Amniotic epithelial cell (primary cell): ENCODE measurements around the gene SLIT3.

ENCODE experiments used
- DNase-seq: peaks from one replicate; pipeline ENCODE4 v3.0.0-alpha.2; 2010; ENCODE audit warnings: low read depth

The SLIT3 gene

GRCh38 chr5:168796000-168796399 is 504.9 kb downstream of the SLIT3 start:
- no peak for DNase-seq

GRCh38 chr5:168793841-168794837 is 506.8 kb downstream of the SLIT3 start:
- peak; percentile 81 for DNase-seq

- DNase-seq, result no peak
These were observed 508.3 kb downstream of the SLIT3 start for GRCh38 chr5:168792678-168793077.

- no peak for DNase-seq
These were observed 510.2 kb downstream of the SLIT3 start for GRCh38 chr5:168790671-168791250.

GRCh38 chr5:168790002-168790635 is 510.8 kb downstream of the SLIT3 start:
- DNase-seq, result no peak

GRCh38 chr5:168788786-168789185 is 512.2 kb downstream of the SLIT3 start:
- DNase-seq, result no peak

- no peak for DNase-seq
These were observed 512.8 kb downstream of the SLIT3 start for GRCh38 chr5:168788107-168788506.

GRCh38 chr5:168786147-168786546 is 514.8 kb downstream of the SLIT3 start:
- peak; percentile 56 for DNase-seq

- DNase-seq, result no peak
These were observed 516.5 kb downstream of the SLIT3 start for GRCh38 chr5:168784454-168784853.

GRCh38 chr5:168781941-168782571 is 518.9 kb downstream of the SLIT3 start:
- no peak for DNase-seq

- DNase-seq, result no peak
These were observed 520.1 kb downstream of the SLIT3 start for GRCh38 chr5:168780888-168781287.

GRCh38 chr5:168779333-168779732 is 521.6 kb downstream of the SLIT3 start:
- DNase-seq, result no peak

GRCh38 chr5:168778536-168778935 is 522.4 kb downstream of the SLIT3 start:
- DNase-seq, result no peak

- DNase-seq, result no peak
These were observed 523.3 kb downstream of the SLIT3 start for GRCh38 chr5:168777651-168778050.

GRCh38 chr5:168776070-168776469 is 524.9 kb downstream of the SLIT3 start:
- no peak for DNase-seq

- no peak for DNase-seq
These were observed 527.7 kb downstream of the SLIT3 start for GRCh38 chr5:168773226-168773625.

GRCh38 chr5:168772316-168772961 is 528.5 kb downstream of the SLIT3 start:
- DNase-seq, result no peak

GRCh38 chr5:168771678-168772077 is 529.3 kb downstream of the SLIT3 start:
- DNase-seq, result no peak

- no peak for DNase-seq
These were observed 529.9 kb downstream of the SLIT3 start for GRCh38 chr5:168770996-168771395.

- no peak for DNase-seq
These were observed 530.9 kb downstream of the SLIT3 start for GRCh38 chr5:168770036-168770498.

- DNase-seq, result no peak
These were observed 532.8 kb downstream of the SLIT3 start for GRCh38 chr5:168768172-168768571.

- no peak for DNase-seq
These were observed 534.6 kb downstream of the SLIT3 start for GRCh38 chr5:168766426-168766700.
